PFSK-1 (cell line): ENCODE measurements around the gene GAST.

ENCODE experiments used
- FOXP2 ChIP-seq: optimal IDR thresholded peaks from 2 replicates; pipeline ENCODE3; 2011; ENCODE audit warnings: borderline replicate concordance, control low read depth, inconsistent platforms; ENCODE audit not compliant: insufficient read depth; ENCODE audit errors: extremely low read length, extremely low read depth
- POLR2AphosphoS5 ChIP-seq: IDR thresholded peaks from 2 replicates; pipeline ENCODE4 v1.6.1; 2012; ENCODE audit warnings: low read depth, mild to moderate bottlenecking, control low read depth, low read length, moderate library complexity
- REST ChIP-seq, 2 experiments: IDR thresholded peaks; 2 replicates each; pipeline versions ENCODE4 v1.6.1 to v1.8.0; 2011 to 2012; ENCODE audit warnings: low read depth in 2 of 2, low read length in 2 of 2, control low read depth in 1 of 2, inconsistent platforms in 1 of 2, mild to moderate bottlenecking in 1 of 2, moderate library complexity in 1 of 2; ENCODE audit not compliant: insufficient read depth in 1 of 2
- SIN3A ChIP-seq: IDR thresholded peaks from 2 replicates; pipeline ENCODE4 v1.6.1; 2012; ENCODE audit warnings: mild to moderate bottlenecking, low read length, moderate library complexity, borderline replicate concordance; ENCODE audit not compliant: insufficient read depth
- TAF1 ChIP-seq: IDR thresholded peaks from 2 replicates; pipeline ENCODE4 v1.6.1; 2012; ENCODE audit warnings: low read length, control low read depth, borderline replicate concordance; ENCODE audit not compliant: insufficient read depth

- no peak for TF ChIP-seq REST (IDR thresholded peaks at IDR 0.05; ENCODE audit: insufficient read depth in 1 of 2, low read depth in 2 of 2, low read length in 2 of 2)
- TF ChIP-seq POLR2AphosphoS5 = no peak
- no peak for TF ChIP-seq TAF1
- TF ChIP-seq SIN3A = no peak
- no peak for TF ChIP-seq FOXP2
Measured at GRCh38 chr17:41680426-41681040, 31.6 kb upstream of the GAST start.
